K562 (cell line): ENCODE results near the gene INTS6L. TPM values are rescaled to one million over a fixed set of nuclear protein-coding genes. Genes with fewer than 3 reads are reported as not detected.

Experiments
- CBX1 ChIP-seq: sonication (generic); IDR thresholded peaks from 2 replicates; pipeline ENCODE4 v1.6.1; 2016; ENCODE audit warnings: antibody characterized with exemption, low read depth, mild to moderate bottlenecking
- CCAR2 ChIP-seq: fragments of 200-400 bp; formaldehyde crosslinking; IDR thresholded peaks from 2 replicates; pipeline ENCODE4 v1.6.1; 2017; ENCODE audit warnings: mild to moderate bottlenecking, low read depth, low read length
- CEBPZ ChIP-seq: fragments of 150-350 bp; IDR thresholded peaks from 2 replicates; pipeline ENCODE4 v1.6.1; 2014; ENCODE audit warnings: low read depth, mild to moderate bottlenecking, low read length, borderline replicate concordance
- GTF2F1 ChIP-seq: IDR thresholded peaks from 2 replicates; pipeline ENCODE4 v1.6.1; 2011; ENCODE audit warnings: low read depth, low read length, improper control_type of control experiment
- HEY1 ChIP-seq: fragments of 250-450 bp; sonication (Bioruptor Pico); IDR thresholded peaks from 2 replicates; pipeline ENCODE4 v1.5.0; 2020; ENCODE audit warnings: mild to moderate bottlenecking, moderate library complexity, borderline replicate concordance
- HMBOX1 ChIP-seq: sonication (generic); IDR thresholded peaks from 2 replicates; pipeline ENCODE4 v1.6.1; 2016
- MBD1 ChIP-seq: fragments of 250-450 bp; sonication (Bioruptor Pico); IDR thresholded peaks from 2 replicates; pipeline ENCODE4 v1.8.0; 2022; ENCODE audit warnings: inconsistent platforms
- MECOM ChIP-seq: fragments of 250-450 bp; sonication (Bioruptor Pico); IDR thresholded peaks from 2 replicates; pipeline ENCODE4 v1.8.0; 2022; ENCODE audit warnings: inconsistent platforms
- MTA3 ChIP-seq: fragments of 450-650 bp; formaldehyde crosslinking; IDR thresholded peaks from 2 replicates; pipeline ENCODE4 v1.6.1; 2017; ENCODE audit warnings: mild to moderate bottlenecking, borderline replicate concordance
- MYNN ChIP-seq, 2 experiments: sonication (generic); formaldehyde crosslinking in 1 of 2; IDR thresholded peaks; 2 replicates each; pipeline versions ENCODE4 v1.5.0 to v1.6.1; 2016 to 2020; ENCODE audit warnings: antibody characterized with exemption in 1 of 2, missing genetic modification reagents in 1 of 2
- NFIX ChIP-seq: fragments of 250-450 bp; sonication (Bioruptor Pico); IDR thresholded peaks from 2 replicates; pipeline ENCODE4 v1.4.0; 2020; ENCODE audit warnings: low read depth, mild to moderate bottlenecking, moderate library complexity
- NR2F6 ChIP-seq: fragments of 450-650 bp; formaldehyde crosslinking; IDR thresholded peaks from 2 replicates; pipeline ENCODE4 v1.4.0; 2020; ENCODE audit warnings: mild to moderate bottlenecking
- PPARD ChIP-seq: fragments of 250-450 bp; sonication (Bioruptor Pico); IDR thresholded peaks from 2 replicates; pipeline ENCODE4 v1.8.0; 2022; ENCODE audit warnings: inconsistent platforms, mild to moderate bottlenecking, moderate library complexity
- RAD21 ChIP-seq, 2 experiments: fragments of 250-450 bp in 1 of 2; fragments of 450-650 bp in 1 of 2; sonication (Bioruptor Pico) in 1 of 2; formaldehyde crosslinking in 1 of 2; IDR thresholded peaks in 1 of 2; conservative IDR thresholded peaks in 1 of 2; 2 replicates each; pipeline versions ENCODE4 v1.4.0 to v1.8.0; 2020 to 2022; ENCODE audit warnings: mild to moderate bottlenecking in 2 of 2, moderate library complexity in 1 of 2
- SMARCA4 ChIP-seq: fragments of 450-650 bp; IDR thresholded peaks from 2 replicates; pipeline ENCODE4 v1.6.1; 2016
- ZBTB1 ChIP-seq: sonication (generic); formaldehyde crosslinking; IDR thresholded peaks from 2 replicates; pipeline ENCODE4 v1.8.1; 2023; ENCODE audit warnings: missing genetic modification reagents, low read depth, mild to moderate bottlenecking, borderline replicate concordance
- ZNF124 ChIP-seq: sonication (generic); formaldehyde crosslinking; IDR thresholded peaks from 2 replicates; pipeline ENCODE4 v1.8.1; 2022; ENCODE audit warnings: missing genetic modification reagents
- ZNF197 ChIP-seq: fragments of 200-800 bp; sonication (Bioruptor generic); IDR thresholded peaks from 2 replicates; pipeline ENCODE4 v1.6.1; 2016; ENCODE audit warnings: low read depth, missing genetic modification characterization, missing compliant biosample characterization
- ZNF212 ChIP-seq: fragments of 450-650 bp; formaldehyde crosslinking; IDR thresholded peaks from 2 replicates; pipeline ENCODE4 v1.4.0; 2020; ENCODE audit warnings: mild to moderate bottlenecking
- ZNF232 ChIP-seq: sonication (generic); formaldehyde crosslinking; IDR thresholded peaks from 2 replicates; pipeline ENCODE4 v1.8.0; 2022; ENCODE audit warnings: mild to moderate bottlenecking, missing genetic modification reagents
- ZNF445 ChIP-seq: fragments of 250-450 bp; sonication (Bioruptor Pico); IDR thresholded peaks from 2 replicates; pipeline ENCODE4 v1.4.0; 2020; ENCODE audit warnings: low read depth, mild to moderate bottlenecking, moderate library complexity
- ZNF561 ChIP-seq: fragments of 450-650 bp; formaldehyde crosslinking; conservative IDR thresholded peaks from 2 replicates; pipeline ENCODE4 v1.4.0; 2020; ENCODE audit warnings: mild to moderate bottlenecking, moderate library complexity
- ZNF75A ChIP-seq: fragments of 450-650 bp; formaldehyde crosslinking; IDR thresholded peaks from 2 replicates; pipeline ENCODE4 v1.4.0; 2020; ENCODE audit warnings: mild to moderate bottlenecking
- polyA plus RNA-seq, 8 experiments: library from polyadenylated mRNA; depleted of rRNA in 4 of 8; stranded (reverse) in 5 of 8; unstranded in 3 of 8; fragments of >200 nt; fragmentation: Nextera tagmentation in 2 of 8; fragmentation: Illumina TruSeq in 1 of 8; extraction: Ambion mirVana in 2 of 8; extraction: Trizol in 1 of 8; gene quantifications; 2 replicates each; pipeline versions ENCODE4 v1.2.1 to v1.2.3, GENCODE V29; 2011 to 2014; ENCODE audit warnings: inconsistent platforms in 1 of 8, missing spikeins in 1 of 8
- total RNA-seq, 7 experiments: library from RNA; depleted of rRNA in 6 of 7; stranded (reverse); fragments of >200 nt in 6 of 7; fragmentation: Illumina TruSeq in 2 of 7; extraction: Trizol in 2 of 7; gene quantifications; 2 replicates each; pipeline versions ENCODE4 v1.2.1 to v1.2.3, GENCODE V29; 2011 to 2021; ENCODE audit warnings: low replicate concordance in 1 of 7

INTS6L gene
- total and polyA plus RNA-seq, 9 of the 15 experiments (the other 6 are each of a cell fraction or from before 2014, with no cell fraction given): 6.1 to 44.9 (median 21.9) TPM

GRCh38 chrX:135520553-135521404, at the start of gene INTS6L (continued):
- no peak for TF ChIP-seq ZNF445
- no peak for TF ChIP-seq ZNF232 (CRISPR knock-in tag)
- no peak for TF ChIP-seq NR2F6 (CRISPR knock-in tag)
- no peak for TF ChIP-seq MBD1
- TF ChIP-seq HMBOX1: no peak
- no peak for TF ChIP-seq SMARCA4
- no peak for TF ChIP-seq NFIX (CRISPR knock-in tag)
- TF ChIP-seq ZNF212 (CRISPR knock-in tag): no peak
- TF ChIP-seq ZNF75A (CRISPR knock-in tag): no peak
- TF ChIP-seq MECOM: no peak
- TF ChIP-seq PPARD: no peak
- 0 out of 2 replicates have a peak, but pooled peaks have one; percentile 60 for TF ChIP-seq CBX1
- TF ChIP-seq CCAR2: no peak
- TF ChIP-seq HEY1 (CRISPR knock-in tag): no peak
- TF ChIP-seq GTF2F1: no peak
- peak; percentile 64; the same call in 1 of the 2 replicates for TF ChIP-seq ZBTB1 (CRISPR knock-in tag)
- TF ChIP-seq RAD21 (CRISPR knock-in tag; conservative IDR thresholded peaks at IDR 0.05 in 1 of 2, IDR thresholded peaks at IDR 0.05 in 1 of 2): no peak
- no peak for TF ChIP-seq ZNF197 (CRISPR knock-in tag)
- TF ChIP-seq ZNF561 (CRISPR knock-in tag): no peak
- TF ChIP-seq MYNN (IDR thresholded peaks at IDR 0.05): no peak
- no peak for TF ChIP-seq MYNN (CRISPR knock-in tag; IDR thresholded peaks at IDR 0.05)
- TF ChIP-seq MTA3: peak; percentile 72; the same call in 1 of the 2 replicates
- no peak for TF ChIP-seq CEBPZ
- TF ChIP-seq ZNF124 (CRISPR knock-in tag): no peak
